HG02885 (cell line): ENCODE data around the gene ADRA1B.
A peak's percentile ranks its signal among the peaks of the same experiment; 100 is the strongest.
"Not testable (repeated sequence)": the region's sequence is repeated elsewhere in the genome, so short reads cannot be mapped to it uniquely, and the experiment has no call there.

Experiments used
- ATAC-seq: cut with Tn5 transposase; IDR thresholded peaks from one replicate; pipeline ENCODE4 v1.9.1; 2021; ENCODE audit warnings: mild to moderate bottlenecking; ENCODE audit not compliant: unreplicated experiment, poor library complexity

ADRA1B gene

DNA sequence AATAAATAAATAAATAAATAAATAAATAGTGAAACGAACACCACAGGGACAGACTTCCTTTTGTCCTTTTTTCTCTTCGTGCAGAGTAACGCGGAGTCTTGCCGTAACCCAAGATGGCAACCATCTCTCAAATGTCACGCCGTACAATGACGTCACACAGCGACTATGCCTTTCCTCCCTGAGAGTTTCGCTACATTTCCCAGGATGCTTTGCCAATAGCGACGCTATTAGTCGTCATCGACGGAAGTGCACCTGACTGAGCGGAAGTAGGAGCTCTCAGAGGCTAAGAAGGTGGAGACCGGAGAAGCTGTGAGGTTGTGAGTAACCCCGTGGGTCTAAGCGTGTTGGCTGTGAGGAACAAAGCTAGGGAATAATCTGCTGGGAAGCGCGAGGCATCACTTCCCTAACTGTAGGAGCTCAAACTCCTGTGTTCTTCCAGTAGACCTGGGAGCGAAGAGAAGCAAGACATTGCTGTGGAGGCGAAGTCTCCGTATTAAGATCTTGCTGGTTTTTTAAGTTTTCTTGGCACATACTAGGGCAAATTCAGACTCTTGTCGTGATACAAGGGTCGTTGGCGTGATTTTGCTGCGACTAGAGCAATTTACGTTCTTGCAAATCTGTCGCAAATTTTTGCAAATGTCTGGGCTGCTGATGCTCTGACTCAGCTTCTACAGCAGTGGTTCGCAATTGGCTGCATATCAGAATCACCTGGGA is 92.8 kb downstream of the ADRA1B start, which contains the start of gene TTC1:
TTC1 (plus strand) TSS at position 263 of the 714 bp plus-strand sequence. CDS start 1,390 bp downstream, outside the sequence.
- ATAC-seq: peak; percentile 100

- peak; percentile 10 for ATAC-seq
Observed at GRCh38 chr5:160009591-160009989, 93.3 kb downstream of the ADRA1B start.

DNA sequence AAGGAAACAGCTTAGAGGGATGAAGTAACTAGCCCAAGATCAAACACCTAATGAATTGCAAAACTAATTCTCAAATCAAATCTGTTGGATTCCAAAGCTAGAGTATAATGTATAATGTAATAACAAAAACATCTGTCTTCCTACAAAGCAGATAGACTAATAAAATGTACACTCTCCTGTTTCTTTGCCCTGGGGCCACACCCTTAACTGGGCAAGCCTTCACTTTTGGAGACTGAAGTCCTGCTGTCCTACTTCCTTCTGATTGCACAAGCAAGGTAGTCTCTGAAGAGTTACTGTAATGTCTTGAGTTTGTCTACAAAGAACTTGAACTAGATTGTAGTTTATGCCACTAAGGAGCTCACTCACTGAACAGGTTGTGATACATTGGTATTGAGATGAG is 95.2 kb downstream of the ADRA1B start:
- ATAC-seq: no peak

GRCh38 chr5:160014197-160014596 is 97.9 kb downstream of the ADRA1B start:
- not testable (repeated sequence) for ATAC-seq

- ATAC-seq: no peak
Observed at GRCh38 chr5:160018945-160019625, 102.8 kb downstream of the ADRA1B start.

DNA sequence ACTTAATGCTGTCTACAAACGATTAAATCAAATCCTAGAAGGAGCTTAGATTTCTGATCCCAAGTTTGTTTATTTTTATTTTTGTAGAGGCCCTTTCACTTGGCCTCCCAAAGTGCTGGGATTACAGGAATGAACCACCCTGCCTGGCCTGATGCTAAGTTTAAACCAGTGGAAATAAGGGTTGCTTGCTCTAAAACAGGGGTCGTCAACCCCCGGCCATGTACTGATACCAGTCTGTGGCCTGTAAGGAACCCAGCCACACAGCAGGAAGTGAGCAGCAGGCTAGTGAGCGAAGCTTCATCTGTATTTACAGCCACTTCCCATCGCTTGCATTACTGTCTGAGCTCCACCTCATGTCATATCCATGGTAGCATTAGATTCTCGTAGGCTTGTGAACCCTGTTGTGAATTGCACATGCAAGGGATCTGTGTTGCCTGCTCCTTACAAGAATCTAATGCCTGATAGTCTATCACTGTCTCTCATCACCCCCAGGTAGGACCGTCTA is 104.0 kb downstream of the ADRA1B start:
- ATAC-seq: no peak

DNA sequence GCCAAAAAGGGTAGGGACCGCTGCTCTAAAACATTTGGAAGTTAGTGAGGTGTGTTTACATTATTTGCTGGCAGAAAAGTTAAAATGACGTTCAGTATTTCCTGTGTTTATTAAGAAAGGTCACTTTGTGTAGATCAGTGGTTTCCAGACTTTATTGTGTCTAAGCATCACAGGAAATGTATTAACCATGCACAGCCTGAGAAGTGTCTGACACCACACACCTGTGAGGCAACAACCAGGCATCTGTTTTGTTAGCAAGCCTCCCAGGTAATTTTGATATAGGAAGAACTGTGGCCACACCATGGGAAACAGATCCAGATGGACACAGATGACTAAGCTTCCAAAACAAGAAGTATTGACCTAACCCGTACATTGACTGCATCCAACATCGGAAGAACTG is 104.7 kb downstream of the ADRA1B start:
- ATAC-seq: no peak

GRCh38 chr5:160021831-160022446 is 105.7 kb downstream of the ADRA1B start:
- ATAC-seq: peak; percentile 92
